Ishikawa (cell line): Measurements from ENCODE around the gene CDKN2A.

Experiments used
- CEBPB ChIP-seq: IDR thresholded peaks from 2 replicates; pipeline ENCODE4 v1.6.1; 2012
- CREB1 ChIP-seq: IDR thresholded peaks from 2 replicates; pipeline ENCODE4 v1.6.1; 2012; ENCODE audit warnings: low read depth
- EGR1 ChIP-seq: IDR thresholded peaks from 2 replicates; pipeline ENCODE4 v1.6.1; 2012
- EP300 ChIP-seq: IDR thresholded peaks from 2 replicates; pipeline ENCODE4 v1.6.1; 2012; ENCODE audit warnings: borderline replicate concordance
- FOXM1 ChIP-seq: IDR thresholded peaks from 2 replicates; pipeline ENCODE4 v1.6.1; 2012; ENCODE audit warnings: low read depth, borderline replicate concordance
- MAX ChIP-seq: IDR thresholded peaks from 2 replicates; pipeline ENCODE4 v1.6.1; 2012
- NFIC ChIP-seq: IDR thresholded peaks from 2 replicates; pipeline ENCODE4 v1.6.1; 2012
- RAD21 ChIP-seq: IDR thresholded peaks from 2 replicates; pipeline ENCODE4 v1.6.1; 2012; ENCODE audit warnings: low read depth
- REST ChIP-seq: IDR thresholded peaks from 2 replicates; pipeline ENCODE4 v1.6.1; 2012; ENCODE audit warnings: low read depth, mild to moderate bottlenecking
- TAF1 ChIP-seq: IDR thresholded peaks from 2 replicates; pipeline ENCODE4 v1.6.1; 2012; ENCODE audit warnings: low read depth, mild to moderate bottlenecking
- TCF12 ChIP-seq: IDR thresholded peaks from 2 replicates; pipeline ENCODE4 v1.6.1; 2012; ENCODE audit warnings: low read depth
- TEAD4 ChIP-seq: IDR thresholded peaks from 2 replicates; pipeline ENCODE4 v1.6.1; 2012
- USF1 ChIP-seq: IDR thresholded peaks from 2 replicates; pipeline ENCODE4 v1.6.1; 2012
- YY1 ChIP-seq: IDR thresholded peaks from 2 replicates; pipeline ENCODE4 v1.6.1; 2012; ENCODE audit warnings: low read depth
- ZBTB7A ChIP-seq: IDR thresholded peaks from 2 replicates; pipeline ENCODE4 v1.6.1; 2012; ENCODE audit warnings: low read depth

Gene CDKN2A

GRCh38 chr9:21998026-21998425, 3.8 kb upstream of the CDKN2A start:
- no peak for TF ChIP-seq EP300
- 0 out of 2 replicates have a peak, but pooled peaks have one; percentile 21 for TF ChIP-seq TEAD4

GRCh38 chr9:21997480-21997879, 3.3 kb upstream of the CDKN2A start:
- TF ChIP-seq CEBPB (no peak), TEAD4 (no peak), USF1 (no peak), YY1 (no peak), EP300 (no peak), ZBTB7A (no peak), EGR1 (no peak), TAF1 (no peak), RAD21 (no peak), FOXM1 (no peak), TCF12 (no peak), MAX (no peak), CREB1 (no peak), REST (no peak), NFIC (no peak)

GRCh38 chr9:21996858-21997257, 2.7 kb upstream of the CDKN2A start:
- TF ChIP-seq CREB1 (no peak), REST (no peak)

- TF ChIP-seq ZBTB7A: no peak
- TF ChIP-seq TAF1: no peak
- TF ChIP-seq CEBPB: no peak
- TF ChIP-seq CREB1: no peak
- TF ChIP-seq TCF12: no peak
- TF ChIP-seq REST: no peak
- no peak for TF ChIP-seq EP300
- no peak for TF ChIP-seq FOXM1
- no peak for TF ChIP-seq MAX
- no peak for TF ChIP-seq YY1
- no peak for TF ChIP-seq RAD21
- TF ChIP-seq EGR1: no peak
These were observed 2.2 kb upstream of the CDKN2A start for GRCh38 chr9:21996438-21996837.

- TF ChIP-seq TEAD4 (no peak; the same call in 1 of the 2 replicates), NFIC (0 out of 2 replicates have a peak, but pooled peaks have one; percentile 27)
These were observed 1.6 kb upstream of the CDKN2A start for GRCh38 chr9:21995666-21996398.

GRCh38 chr9:21995006-21995665, 944 bp upstream of the CDKN2A start:
- TF ChIP-seq REST: no peak
- no peak for TF ChIP-seq EGR1
- 0 out of 2 replicates have a peak, but pooled peaks have one; percentile 7 for TF ChIP-seq CREB1
- TF ChIP-seq TAF1: peak; percentile 50
- TF ChIP-seq ZBTB7A: peak; percentile 88; the same call in 1 of the 2 replicates
